Nephron (organoid): ENCODE results near the gene IL17A.

ENCODE experiments used
- H3K27ac Mint-ChIP-seq, 3 experiments: 2 replicates each; pipeline ENCODE4 v1.8.0; 2020; ENCODE audit warnings: mixed read lengths in 3 of 3, mild to moderate bottlenecking in 2 of 3, moderate library complexity in 1 of 3
- H3K27me3 Mint-ChIP-seq: 2 replicates; pipeline ENCODE4 v1.8.0; 2021; ENCODE audit warnings: low read depth, mild to moderate bottlenecking, moderate library complexity, mixed read lengths
- H3K36me3 Mint-ChIP-seq: 2 replicates; pipeline ENCODE4 v1.8.0; 2020; ENCODE audit warnings: low read depth, mixed read lengths
- H3K4me1 Mint-ChIP-seq: 2 replicates; pipeline ENCODE4 v1.8.0; 2020; ENCODE audit warnings: mixed read lengths
- H3K4me3 Mint-ChIP-seq, 3 experiments: 2 replicates each; pipeline ENCODE4 v1.8.0; 2020; ENCODE audit warnings: mild to moderate bottlenecking in 3 of 3, mixed read lengths in 3 of 3, moderate library complexity in 2 of 3
- H3K9me3 Mint-ChIP-seq: 2 replicates; pipeline ENCODE4 v1.8.0; 2020; ENCODE audit warnings: mixed read lengths
- TF ChIP-seq, protein P1 (sequence below), 3 experiments: fragments of 200-600 bp; sonication (generic); IDR thresholded peaks; one replicate each; pipeline ENCODE4 v1.5.0; 2021; ENCODE audit warnings: antibody characterized with exemption in 3 of 3; ENCODE audit not compliant: unreplicated experiment in 3 of 3

IL17A gene

DNA sequence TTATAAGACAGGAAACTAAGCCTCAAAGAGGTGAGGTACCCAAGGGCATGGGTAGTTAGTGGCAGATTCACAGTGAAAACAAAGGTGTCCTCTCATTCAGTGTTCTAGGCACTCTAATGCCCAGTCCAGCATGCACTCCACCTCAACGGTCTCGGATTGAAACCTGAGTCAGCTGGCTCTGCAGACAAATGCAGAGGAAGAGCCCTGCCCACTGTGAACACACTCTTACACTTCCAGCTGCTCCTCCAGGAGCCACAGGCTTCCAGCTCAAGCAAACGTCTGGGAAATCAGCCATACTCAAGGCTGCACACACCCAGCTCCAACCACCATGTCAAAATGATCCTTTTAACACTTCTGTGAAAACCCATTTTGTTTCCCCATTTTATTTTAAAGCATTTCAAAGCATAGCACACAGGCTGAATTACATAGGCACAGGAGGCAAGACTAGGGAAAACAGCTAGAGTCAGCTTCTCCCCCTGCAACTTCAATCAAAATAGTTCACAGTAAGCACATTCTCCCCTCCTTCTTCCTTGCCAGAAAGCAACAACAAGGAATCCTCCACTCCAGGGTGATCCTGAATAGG is 3.0 kb upstream of the IL17A start:
- peak overlapping the region; percentile 32 to 91 (median 76) for H3K27ac Mint-ChIP-seq
- no peak overlapping the region for H3K4me3 Mint-ChIP-seq
- TF ChIP-seq, protein P1, sequence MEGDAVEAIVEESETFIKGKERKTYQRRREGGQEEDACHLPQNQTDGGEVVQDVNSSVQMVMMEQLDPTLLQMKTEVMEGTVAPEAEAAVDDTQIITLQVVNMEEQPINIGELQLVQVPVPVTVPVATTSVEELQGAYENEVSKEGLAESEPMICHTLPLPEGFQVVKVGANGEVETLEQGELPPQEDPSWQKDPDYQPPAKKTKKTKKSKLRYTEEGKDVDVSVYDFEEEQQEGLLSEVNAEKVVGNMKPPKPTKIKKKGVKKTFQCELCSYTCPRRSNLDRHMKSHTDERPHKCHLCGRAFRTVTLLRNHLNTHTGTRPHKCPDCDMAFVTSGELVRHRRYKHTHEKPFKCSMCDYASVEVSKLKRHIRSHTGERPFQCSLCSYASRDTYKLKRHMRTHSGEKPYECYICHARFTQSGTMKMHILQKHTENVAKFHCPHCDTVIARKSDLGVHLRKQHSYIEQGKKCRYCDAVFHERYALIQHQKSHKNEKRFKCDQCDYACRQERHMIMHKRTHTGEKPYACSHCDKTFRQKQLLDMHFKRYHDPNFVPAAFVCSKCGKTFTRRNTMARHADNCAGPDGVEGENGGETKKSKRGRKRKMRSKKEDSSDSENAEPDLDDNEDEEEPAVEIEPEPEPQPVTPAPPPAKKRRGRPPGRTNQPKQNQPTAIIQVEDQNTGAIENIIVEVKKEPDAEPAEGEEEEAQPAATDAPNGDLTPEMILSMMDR (IDR thresholded peaks at IDR 0.05; ENCODE audit: unreplicated experiment in 3 of 3), result no peak
- H3K4me1 Mint-ChIP-seq, result peaks cover 8% of the 10 kb centered on the region
- no peaks in the 10 kb centered on the region for H3K9me3 Mint-ChIP-seq
- no peaks in the 10 kb centered on the region for H3K36me3 Mint-ChIP-seq
- H3K27me3 Mint-ChIP-seq, result no peaks in the 10 kb centered on the region

DNA sequence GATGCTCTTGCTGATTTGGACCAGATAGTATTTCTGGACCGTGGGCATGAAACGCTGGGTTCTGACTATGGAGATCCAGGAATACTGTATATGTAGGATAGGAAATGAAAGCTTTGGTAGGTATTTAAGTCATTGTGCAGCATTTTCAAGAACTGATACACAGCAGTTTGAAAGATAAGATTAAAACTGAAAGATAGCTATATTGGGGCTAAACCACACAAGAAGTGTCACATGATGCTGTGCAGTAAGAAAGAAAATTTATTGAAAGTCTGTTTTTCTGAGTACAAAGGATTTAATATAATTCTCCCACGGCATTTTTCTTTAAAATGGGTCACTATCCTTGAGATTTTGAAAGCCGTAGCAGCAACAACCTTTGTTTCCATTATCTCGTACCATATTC is 305 bp downstream of the IL17A start:
- H3K36me3 Mint-ChIP-seq, result no peaks in the 10 kb centered on the region

GRCh38 chr6:52187098-52187497 is 923 bp downstream of the IL17A start:
- no peaks in the 10 kb centered on the region for H3K36me3 Mint-ChIP-seq
- no peak overlapping the region for H3K4me3 Mint-ChIP-seq
- no peak overlapping the region for H3K27ac Mint-ChIP-seq
- H3K27me3 Mint-ChIP-seq, result no peaks in the 10 kb centered on the region
- TF ChIP-seq, protein P1 (IDR thresholded peaks at IDR 0.05; ENCODE audit: unreplicated experiment in 3 of 3), result no peak
- H3K4me1 Mint-ChIP-seq, result peaks cover 8% of the 10 kb centered on the region
- no peaks in the 10 kb centered on the region for H3K9me3 Mint-ChIP-seq

More for the DNA sequence above, 305 bp downstream of the IL17A start:
- TF ChIP-seq, protein P1 (IDR thresholded peaks at IDR 0.05; ENCODE audit: unreplicated experiment in 3 of 3), result no peak
- Mint-ChIP-seq H3K9me3 (no peaks in the 10 kb centered on the region), H3K4me3 (no peak overlapping the region), H3K27ac (no peak overlapping the region), H3K4me1 (peaks cover 8% of the 10 kb centered on the region), H3K27me3 (no peaks in the 10 kb centered on the region)

GRCh38 chr6:52189974-52190373 is 3.8 kb downstream of the IL17A start:
- Mint-ChIP-seq H3K27ac (no peak overlapping the region), H3K36me3 (no peaks in the 10 kb centered on the region), H3K9me3 (no peaks in the 10 kb centered on the region), H3K4me1 (no peaks in the 10 kb centered on the region), H3K27me3 (no peaks in the 10 kb centered on the region), H3K4me3 (no peak overlapping the region)
- TF ChIP-seq, protein P1 (IDR thresholded peaks at IDR 0.05; ENCODE audit: unreplicated experiment in 3 of 3), result no peak

- Mint-ChIP-seq H3K4me1 (no peaks in the 10 kb centered on the region), H3K36me3 (no peaks in the 10 kb centered on the region), H3K27ac (no peak overlapping the region), H3K9me3 (no peaks in the 10 kb centered on the region), H3K27me3 (no peaks in the 10 kb centered on the region), H3K4me3 (no peak overlapping the region)
- TF ChIP-seq, protein P1 (IDR thresholded peaks at IDR 0.05; ENCODE audit: unreplicated experiment in 3 of 3), result no peak
These were observed 4.2 kb downstream of the IL17A start for GRCh38 chr6:52190409-52190808.

DNA sequence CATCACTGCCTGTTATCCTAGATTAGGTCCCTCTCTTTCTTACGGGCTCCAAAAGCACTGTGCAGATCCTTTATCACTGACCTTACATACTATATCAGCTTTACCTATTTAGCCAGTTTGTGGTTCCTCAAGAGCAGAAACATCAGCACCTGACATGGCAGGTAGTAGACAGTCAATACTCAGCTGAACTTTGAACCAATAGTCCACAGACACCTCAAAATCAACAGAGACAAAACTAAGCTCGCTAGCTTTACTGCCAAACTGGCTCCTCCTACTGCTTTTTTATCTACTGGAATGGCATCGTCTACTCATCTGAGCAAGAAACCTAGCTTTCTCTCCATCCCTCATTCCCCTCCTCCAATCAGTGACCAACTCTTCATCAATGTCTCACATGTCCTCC is 5.6 kb downstream of the IL17A start:
- H3K4me1 Mint-ChIP-seq, result no peaks in the 10 kb centered on the region
- no peak overlapping the region for H3K27ac Mint-ChIP-seq
- TF ChIP-seq, protein P1 (IDR thresholded peaks at IDR 0.05; ENCODE audit: unreplicated experiment in 3 of 3), result no peak
- H3K4me3 Mint-ChIP-seq, result no peak overlapping the region
- no peaks in the 10 kb centered on the region for H3K9me3 Mint-ChIP-seq
- no peaks in the 10 kb centered on the region for H3K27me3 Mint-ChIP-seq
- H3K36me3 Mint-ChIP-seq, result no peaks in the 10 kb centered on the region
